OCI-LY3 (cell line): ENCODE measurements around the gene CCNT2.

Experiments
- CTCF ChIP-seq: fragments of 200-600, 300-600 bp; sonication (generic); IDR thresholded peaks from 2 replicates; pipeline ENCODE4 v1.5.1; 2014; ENCODE audit warnings: antibody characterized with exemption, low read length, low read depth
- EZH2phosphoT487 ChIP-seq: fragments of 200-600 bp; shearing (Covaris generic); IDR thresholded peaks from 2 replicates; pipeline ENCODE4 v1.6.1; 2018; ENCODE audit warnings: antibody characterized with exemption, mixed run types, low read depth

- TF ChIP-seq CTCF = no peak
- no peak for TF ChIP-seq EZH2phosphoT487
Measured at GRCh38 chr2:134982603-134983002, 64.0 kb downstream of the CCNT2 start.
